Measurements from ENCODE around the gene ZNF101.
A peak's percentile ranks its signal among the peaks of the same experiment; 100 is the strongest.

ZNF101 gene

GRCh38 chr19:19651076-19651475, 17.6 kb upstream of the ZNF101 start:
- Mint-ChIP-seq H3K36me3 (peaks cover 73% of the 10 kb centered on the region), H3K4me3 (no peak overlapping the region), H3K27me3 (no peaks in the 10 kb centered on the region), H3K9me3 (no peaks in the 10 kb centered on the region), H3K4me1 (no peaks in the 10 kb centered on the region), H3K27ac (no peak overlapping the region)
- no peak for ATAC-seq

DNA sequence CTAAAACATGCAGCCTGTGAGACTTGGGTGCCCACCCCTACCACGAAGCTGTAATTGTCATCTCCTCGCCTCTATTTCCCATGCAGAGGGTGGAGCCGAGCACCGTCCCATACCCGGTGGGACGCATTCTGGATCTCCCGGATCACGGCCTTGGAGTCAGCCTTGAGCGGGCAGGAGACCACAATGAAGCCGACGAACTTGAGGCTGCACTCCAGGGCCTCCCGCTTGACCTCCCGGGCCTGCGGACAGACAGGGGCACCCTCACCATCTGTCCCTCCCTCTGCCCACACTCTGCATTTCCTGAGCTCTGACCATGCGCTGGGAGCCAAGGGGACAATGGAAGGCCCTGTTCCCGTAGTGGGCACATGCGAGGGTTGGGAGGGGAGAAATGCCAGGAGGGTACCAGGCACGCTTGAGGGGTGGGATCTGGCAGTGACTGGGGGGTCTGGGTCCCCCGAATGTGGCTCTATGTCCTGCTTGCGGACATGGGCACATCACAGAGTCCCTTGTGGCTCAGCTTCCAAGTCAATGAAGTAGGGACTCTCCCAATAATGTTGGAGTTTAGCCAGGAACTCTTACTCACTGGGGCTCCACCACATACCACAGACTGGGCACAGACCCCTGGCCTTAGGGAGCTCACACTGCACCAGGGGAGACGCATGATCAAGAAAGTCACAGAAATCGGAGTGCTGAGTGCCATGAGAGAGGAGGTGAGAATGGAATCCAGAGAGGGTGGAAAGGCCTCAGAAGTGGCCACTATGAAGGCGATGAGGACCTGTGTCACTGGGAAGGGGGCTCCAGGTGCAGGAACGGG, 15.9 kb upstream of the ZNF101 start:
- ATAC-seq: no peak
- Mint-ChIP-seq H3K9me3 (no peaks in the 10 kb centered on the region), H3K36me3 (peaks cover 73% of the 10 kb centered on the region), H3K4me1 (no peaks in the 10 kb centered on the region), H3K27ac (no peak overlapping the region), H3K27me3 (no peaks in the 10 kb centered on the region), H3K4me3 (no peak overlapping the region)

DNA sequence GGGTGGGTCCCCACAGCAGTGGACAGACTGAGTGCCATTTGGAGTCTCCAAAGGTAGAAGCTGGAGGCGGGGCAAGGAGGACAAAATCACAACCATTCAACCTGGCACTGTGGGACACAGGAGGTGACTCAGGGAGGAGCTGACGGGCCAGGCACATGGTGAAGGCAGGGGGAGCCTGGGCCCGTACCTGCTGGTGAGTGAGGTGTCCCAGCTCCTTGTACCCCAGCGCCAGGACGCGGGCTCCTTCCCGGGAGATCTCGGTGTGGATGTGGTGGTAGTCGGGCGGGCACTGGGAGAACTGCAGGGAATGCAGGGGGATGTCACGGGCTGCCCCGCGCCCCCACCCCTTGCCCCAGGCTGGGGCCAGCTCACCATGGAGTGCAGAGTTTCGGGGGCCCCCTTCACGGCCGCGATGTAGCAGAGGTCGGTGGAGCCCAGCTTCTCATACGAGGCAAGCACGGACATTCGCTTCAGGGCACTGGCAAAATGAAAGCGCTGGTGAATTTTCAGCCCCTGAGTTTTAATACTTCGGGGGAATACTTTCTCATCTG, 15.0 kb upstream of the ZNF101 start:
- ATAC-seq: no peak
- no peak overlapping the region for H3K27ac Mint-ChIP-seq
- H3K27me3 Mint-ChIP-seq: no peaks in the 10 kb centered on the region
- H3K9me3 Mint-ChIP-seq: no peaks in the 10 kb centered on the region
- no peaks in the 10 kb centered on the region for H3K4me1 Mint-ChIP-seq
- no peak overlapping the region for H3K4me3 Mint-ChIP-seq
- H3K36me3 Mint-ChIP-seq: peaks cover 72% of the 10 kb centered on the region

DNA sequence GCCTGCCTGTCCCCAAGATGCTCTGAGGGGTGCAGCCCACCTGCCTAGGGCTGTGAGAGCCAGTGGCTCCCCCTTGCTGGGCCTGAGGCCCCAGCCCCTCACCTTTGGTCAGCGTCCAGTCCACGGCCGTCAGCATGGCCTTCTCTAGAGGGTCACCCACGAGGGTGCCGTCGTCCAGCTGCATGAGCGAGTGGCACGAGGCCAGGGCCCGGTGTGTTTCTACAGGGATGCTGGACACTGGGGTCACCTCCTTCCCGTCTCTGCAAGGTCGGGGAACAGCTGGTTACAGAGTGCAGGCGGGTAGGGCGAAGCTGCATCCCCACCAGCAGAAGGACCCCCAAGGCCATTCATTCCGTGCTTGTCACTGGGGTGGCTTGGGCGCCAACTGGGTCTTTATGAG, 14.2 kb upstream of the ZNF101 start:
- H3K9me3 Mint-ChIP-seq: no peaks in the 10 kb centered on the region
- H3K27ac Mint-ChIP-seq: no peak overlapping the region
- H3K36me3 Mint-ChIP-seq: peaks cover 68% of the 10 kb centered on the region
- no peak for ATAC-seq
- no peaks in the 10 kb centered on the region for H3K4me1 Mint-ChIP-seq
- no peak overlapping the region for H3K4me3 Mint-ChIP-seq
- no peaks in the 10 kb centered on the region for H3K27me3 Mint-ChIP-seq

DNA sequence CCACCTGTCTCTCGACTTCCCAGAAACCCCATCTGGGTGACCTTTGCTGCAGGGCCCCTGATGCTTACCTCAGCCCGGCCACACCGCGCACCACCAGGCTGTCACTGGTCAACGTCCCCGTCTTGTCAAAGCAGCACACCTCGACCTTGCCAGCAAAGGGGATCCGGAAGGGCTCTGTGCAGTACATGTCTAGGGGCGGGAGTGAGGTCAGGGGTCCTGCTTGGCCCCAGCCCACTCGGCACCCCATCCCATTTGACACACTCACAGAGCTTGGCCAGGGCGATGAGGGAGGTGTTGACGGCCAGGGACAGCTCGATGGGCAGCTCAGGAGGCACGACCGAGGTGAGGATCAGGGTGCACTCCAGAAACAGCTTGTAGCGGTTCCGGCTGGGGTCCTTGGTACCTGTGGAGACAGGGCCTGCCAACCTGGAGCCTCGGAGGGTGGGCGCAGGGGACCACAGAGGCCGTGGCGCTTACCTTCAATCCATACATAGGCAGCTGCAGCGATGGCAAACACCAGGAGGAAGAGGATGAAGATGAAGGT, 13.5 kb upstream of the ZNF101 start:
- no peak overlapping the region for H3K4me3 Mint-ChIP-seq
- no peak overlapping the region for H3K27ac Mint-ChIP-seq
- no peaks in the 10 kb centered on the region for H3K27me3 Mint-ChIP-seq
- no peaks in the 10 kb centered on the region for H3K4me1 Mint-ChIP-seq
- ATAC-seq: no peak
- no peaks in the 10 kb centered on the region for H3K9me3 Mint-ChIP-seq
- peaks cover 69% of the 10 kb centered on the region for H3K36me3 Mint-ChIP-seq

DNA sequence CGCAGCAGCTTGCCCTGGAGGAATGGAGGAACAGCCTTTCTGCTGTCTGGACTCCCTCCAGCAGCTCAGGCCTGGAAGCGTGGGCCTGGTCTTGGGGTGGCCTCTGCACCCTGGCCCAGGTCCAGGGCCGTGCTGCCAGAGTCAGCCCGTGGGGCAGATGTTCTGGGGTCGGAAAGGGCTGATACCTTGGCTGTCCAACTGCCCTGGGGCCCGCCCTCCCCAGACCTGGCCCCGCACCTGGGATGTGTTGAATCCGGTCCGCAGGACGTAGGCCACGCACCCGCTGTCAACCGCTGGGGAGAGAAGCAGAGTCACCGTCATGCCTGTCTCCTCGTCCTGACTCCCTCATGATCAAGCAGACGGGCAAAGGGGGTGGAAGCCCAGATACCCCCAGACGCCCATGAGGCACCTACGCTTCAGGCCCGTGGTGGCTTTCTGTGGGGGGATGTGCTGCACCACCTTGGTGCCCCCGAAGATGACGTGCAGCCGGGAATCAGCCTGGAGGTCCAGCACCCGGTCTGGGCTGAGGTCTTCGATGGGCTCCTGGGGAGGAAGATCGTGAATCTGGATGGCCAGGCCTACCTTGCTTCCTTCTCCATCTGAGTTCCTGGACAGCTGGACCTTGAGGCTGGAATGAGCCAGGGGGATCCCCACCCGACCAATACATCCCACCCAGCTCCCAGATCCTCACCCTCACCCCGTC, 12.8 kb upstream of the ZNF101 start:
- ATAC-seq: no peak
- Mint-ChIP-seq H3K9me3 (no peaks in the 10 kb centered on the region), H3K4me3 (no peak overlapping the region), H3K36me3 (peaks cover 64% of the 10 kb centered on the region), H3K4me1 (peaks cover 2% of the 10 kb centered on the region), H3K27ac (no peak overlapping the region), H3K27me3 (no peaks in the 10 kb centered on the region)

DNA sequence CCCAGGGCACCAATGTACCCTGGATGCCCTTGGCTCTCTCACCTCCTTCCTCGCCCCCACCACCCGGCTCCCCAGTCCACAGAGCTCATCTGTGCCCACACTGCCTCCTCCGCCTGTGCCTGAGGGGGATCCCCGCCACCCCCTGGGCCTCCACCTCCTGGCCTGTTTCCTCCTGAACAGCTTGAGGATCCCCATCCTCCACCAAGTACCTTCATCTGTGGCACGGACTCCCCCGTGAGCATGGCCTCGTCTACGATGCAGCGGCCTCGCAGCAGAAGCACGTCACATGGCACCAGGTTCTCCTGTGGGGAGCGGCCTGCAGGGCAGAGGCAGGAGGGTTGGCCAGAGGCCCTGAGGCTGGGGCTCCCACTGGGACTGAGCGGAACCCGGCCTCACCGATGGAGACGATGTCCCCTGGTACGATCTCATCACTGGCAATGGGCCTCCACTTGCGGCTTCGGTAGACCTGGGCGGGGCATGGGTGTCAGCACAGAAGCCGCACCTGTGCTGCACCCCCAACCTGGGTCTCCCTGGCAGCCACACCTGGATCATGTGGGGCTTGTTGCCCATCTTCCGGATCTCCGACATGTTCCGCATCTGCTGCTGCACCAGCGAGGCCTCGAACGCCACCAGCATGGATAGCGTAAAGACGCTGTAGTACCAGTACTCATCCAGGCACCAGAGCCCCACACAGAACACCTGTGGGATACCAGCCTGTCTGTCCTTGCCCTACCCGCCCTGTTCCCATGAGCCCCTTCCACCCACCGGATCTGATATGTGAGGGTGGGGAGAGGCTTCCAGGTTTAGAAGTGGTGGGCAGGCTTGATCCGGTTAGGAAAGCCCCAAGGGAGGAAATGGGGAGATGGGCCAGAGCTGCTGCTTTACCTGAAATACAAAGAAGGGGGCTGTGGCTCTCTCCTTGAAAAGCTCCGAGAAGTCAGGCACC, 11.9 kb upstream of the ZNF101 start:
- peaks cover 11% of the 10 kb centered on the region for H3K4me1 Mint-ChIP-seq
- H3K4me3 Mint-ChIP-seq: no peak overlapping the region
- H3K27me3 Mint-ChIP-seq: no peaks in the 10 kb centered on the region
- peaks cover 67% of the 10 kb centered on the region for H3K36me3 Mint-ChIP-seq
- no peak overlapping the region for H3K27ac Mint-ChIP-seq
- ATAC-seq: no peak
- H3K9me3 Mint-ChIP-seq: no peaks in the 10 kb centered on the region

DNA sequence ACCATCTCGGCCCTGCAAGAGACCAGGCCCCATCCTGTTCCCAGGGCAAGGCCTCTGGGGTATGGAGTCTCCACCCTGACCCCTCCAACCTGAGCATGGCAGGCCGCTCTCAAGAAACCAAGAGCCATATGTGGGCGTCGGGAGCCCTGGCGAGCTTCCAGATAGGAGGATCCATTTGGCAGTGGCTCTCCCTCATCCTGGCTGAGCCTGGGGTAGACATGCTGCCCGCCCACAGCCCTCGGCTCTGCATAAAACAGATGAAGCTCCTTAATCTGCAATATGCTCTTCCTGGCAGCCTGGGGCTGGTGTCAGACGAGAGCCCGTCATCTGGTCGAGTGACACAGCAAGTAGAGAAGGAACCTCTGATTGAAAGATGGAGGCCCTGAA, 11.2 kb upstream of the ZNF101 start:
- Mint-ChIP-seq H3K4me3 (no peak overlapping the region), H3K9me3 (no peaks in the 10 kb centered on the region), H3K27ac (no peak overlapping the region), H3K4me1 (peaks cover 17% of the 10 kb centered on the region), H3K36me3 (peaks cover 61% of the 10 kb centered on the region), H3K27me3 (no peaks in the 10 kb centered on the region)
- ATAC-seq: no peak

GRCh38 chr19:19659646-19660245, 8.9 kb upstream of the ZNF101 start:
- Mint-ChIP-seq H3K27ac (peak overlapping the region; percentile 87), H3K36me3 (peaks cover 41% of the 10 kb centered on the region), H3K4me3 (no peak overlapping the region)

GRCh38 chr19:19661141-19661674, 7.4 kb upstream of the ZNF101 start:
- ATAC-seq: no peak
- Mint-ChIP-seq H3K9me3 (no peaks in the 10 kb centered on the region), H3K36me3 (peaks cover 31% of the 10 kb centered on the region), H3K4me3 (peak overlapping the region; percentile 78), H3K27ac (peak overlapping the region; percentile 87), H3K27me3 (no peaks in the 10 kb centered on the region), H3K4me1 (peaks cover 24% of the 10 kb centered on the region)

More at GRCh38 chr19:19659646-19660245, 8.9 kb upstream of the ZNF101 start:
- no peak for ATAC-seq
- no peaks in the 10 kb centered on the region for H3K9me3 Mint-ChIP-seq
- no peaks in the 10 kb centered on the region for H3K27me3 Mint-ChIP-seq
- peaks cover 24% of the 10 kb centered on the region for H3K4me1 Mint-ChIP-seq

GRCh38 chr19:19661675-19662251, 6.9 kb upstream of the ZNF101 start:
- Mint-ChIP-seq H3K9me3 (no peaks in the 10 kb centered on the region), H3K27me3 (no peaks in the 10 kb centered on the region), H3K36me3 (peaks cover 25% of the 10 kb centered on the region), H3K27ac (peak overlapping the region; percentile 87), H3K4me1 (peaks cover 24% of the 10 kb centered on the region), H3K4me3 (peak overlapping the region; percentile 78)
- peak; percentile 74 for ATAC-seq

DNA sequence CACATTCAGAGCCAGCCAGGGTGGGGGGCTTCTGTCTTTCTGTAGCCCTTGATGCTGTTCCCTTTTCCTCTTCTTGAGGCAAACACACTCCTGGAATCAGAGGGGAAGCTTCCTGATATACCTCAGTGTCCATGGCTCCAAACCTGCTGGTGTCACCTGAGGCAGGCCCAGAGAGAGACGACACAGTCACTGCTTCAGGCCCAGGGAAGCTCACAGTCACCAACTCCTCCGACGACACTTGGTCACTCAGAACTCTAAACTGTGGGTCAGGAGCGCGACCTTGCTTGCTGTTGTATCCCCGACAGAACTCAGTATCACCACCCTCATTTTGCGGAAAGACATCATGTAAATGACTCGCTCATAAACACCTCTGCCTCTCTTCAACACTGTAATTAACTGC, 6.3 kb upstream of the ZNF101 start:
- Mint-ChIP-seq H3K9me3 (no peaks in the 10 kb centered on the region), H3K27me3 (no peaks in the 10 kb centered on the region), H3K27ac (peak overlapping the region; percentile 87)

DNA sequence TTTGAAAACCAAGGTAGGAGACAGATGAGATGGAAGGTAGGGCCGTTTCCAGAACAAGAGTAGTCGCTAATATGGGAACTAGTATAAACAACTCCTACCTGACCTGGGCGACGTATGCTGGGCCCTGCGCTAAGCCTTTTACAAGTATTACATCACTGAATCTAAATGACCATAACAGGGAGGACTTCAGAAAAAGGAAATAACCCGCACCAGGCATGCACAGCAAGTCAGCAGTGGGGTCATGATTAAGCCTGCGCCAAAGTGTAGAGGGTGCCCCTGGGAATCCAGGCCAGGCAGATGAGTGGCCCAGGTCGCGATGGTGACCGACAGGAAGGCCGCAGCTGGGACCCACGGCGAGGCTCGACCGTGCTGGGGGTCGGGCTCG, 5.8 kb upstream of the ZNF101 start:
- ATAC-seq: peak; percentile 2
- peak overlapping the region; percentile 87 for H3K27ac Mint-ChIP-seq
- peak overlapping the region; percentile 78 for H3K4me3 Mint-ChIP-seq
- H3K9me3 Mint-ChIP-seq: no peaks in the 10 kb centered on the region
- peaks cover 21% of the 10 kb centered on the region for H3K36me3 Mint-ChIP-seq
- no peaks in the 10 kb centered on the region for H3K27me3 Mint-ChIP-seq
- peaks cover 29% of the 10 kb centered on the region for H3K4me1 Mint-ChIP-seq

More for the DNA sequence above, 6.3 kb upstream of the ZNF101 start:
- ATAC-seq: no peak
- Mint-ChIP-seq H3K4me1 (peaks cover 24% of the 10 kb centered on the region), H3K4me3 (peak overlapping the region; percentile 78), H3K36me3 (peaks cover 21% of the 10 kb centered on the region)

Data from stimulated activated memory B cell treated with anti-CD40 and anti-IgM and Interleukin-4, amounts not matched to agents 10 μg/mL and 1 μg/mL and 100 μg/mL, for 72 hours (primary cell).